ENCODE data around the gene TRIM36. TPM values are rescaled to one million over a fixed set of nuclear protein-coding genes. Genes with fewer than 3 reads are reported as not detected.
A peak's percentile ranks its signal among the peaks of the same experiment; 100 is the strongest.

The TRIM36 gene
- total RNA-seq, 1 experiment from 2014 or later: 2.7 TPM

DNA sequence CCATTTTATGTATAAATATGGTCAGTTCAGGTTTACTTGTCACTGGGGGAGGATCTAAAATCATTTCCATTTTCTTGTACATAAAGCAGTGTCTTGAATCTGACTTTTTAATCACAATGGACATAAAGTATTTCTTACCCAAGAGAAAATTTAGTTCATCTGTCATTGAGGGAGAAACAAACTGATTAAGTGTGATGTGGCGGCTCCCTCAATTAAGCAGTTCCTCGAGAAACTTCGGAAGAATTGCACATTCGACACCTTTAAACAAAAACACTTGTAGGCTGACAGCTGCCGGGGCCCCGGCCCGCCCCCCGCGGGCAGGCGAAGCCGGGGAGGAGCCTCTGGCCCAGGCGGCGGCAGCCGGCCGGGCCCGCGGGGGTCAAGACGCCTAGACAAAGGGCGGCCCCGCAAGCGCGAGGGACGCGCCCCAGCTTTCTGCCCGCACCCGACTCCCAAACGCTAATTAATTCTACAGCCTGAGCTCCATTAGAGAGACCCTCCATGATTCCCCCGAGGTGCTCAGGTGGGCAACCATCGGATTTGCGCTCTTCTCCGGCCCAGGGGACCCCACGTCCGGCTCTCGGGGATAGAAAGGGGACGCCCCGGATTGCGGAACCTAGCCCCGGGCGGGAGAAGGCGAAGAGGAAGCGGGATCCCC is 750 bp downstream of the TRIM36 start:
- DNase-seq (ENCODE audit: extremely low read depth, low read depth): no peak

DNA sequence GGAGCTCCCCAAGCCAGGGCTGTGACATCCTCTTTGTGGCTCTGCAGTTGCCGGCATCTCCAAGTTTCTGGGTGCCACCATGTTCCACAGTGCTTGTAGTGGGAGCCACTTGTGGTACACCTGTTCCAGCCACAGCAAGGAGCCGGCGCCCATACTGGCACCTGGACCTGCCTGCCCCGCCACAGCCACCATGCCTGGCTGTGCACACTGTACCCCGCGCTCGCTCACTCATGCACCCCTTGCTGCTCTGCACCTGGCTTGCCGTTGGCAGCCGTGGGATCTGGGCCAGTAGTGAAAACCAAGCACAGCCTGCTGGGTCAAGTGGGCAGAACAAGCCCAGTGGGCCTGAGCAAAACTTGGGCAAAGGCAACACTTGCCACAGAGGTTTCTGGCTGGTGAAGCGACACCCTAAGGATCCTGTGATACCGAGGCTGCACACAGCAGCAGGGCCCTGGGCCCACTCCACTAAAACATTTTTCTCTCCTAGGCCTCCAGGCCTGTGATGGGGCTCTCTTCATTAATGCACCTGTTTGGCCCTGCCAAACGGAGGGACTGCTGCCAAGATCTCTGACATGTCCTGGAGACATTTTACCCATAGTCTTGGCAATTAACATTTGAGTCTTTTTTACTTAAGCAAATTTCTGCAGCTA is 2.8 kb downstream of the TRIM36 start:
- no peak for DNase-seq (ENCODE audit: extremely low read depth, low read depth)

DNA sequence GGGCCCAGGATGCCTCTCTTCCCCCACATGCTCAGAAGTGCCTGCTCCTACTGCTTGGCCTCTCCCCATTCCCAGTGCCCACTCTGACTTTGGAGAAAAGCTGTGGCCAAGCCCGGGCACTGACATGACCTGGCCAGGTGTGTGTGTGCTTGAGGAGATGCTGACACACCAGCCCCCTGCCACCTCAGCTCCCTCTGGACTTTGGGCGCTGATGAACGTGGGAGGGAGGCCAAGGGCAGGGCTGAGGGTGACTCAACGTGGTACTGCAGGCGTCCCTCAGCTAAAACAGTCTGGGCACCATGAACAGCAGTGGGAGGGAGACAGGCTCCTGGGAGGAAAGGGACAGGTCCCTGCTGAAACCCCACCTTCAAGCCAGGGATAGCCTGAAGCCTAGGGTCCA is 3.9 kb downstream of the TRIM36 start:
- no peak for DNase-seq (ENCODE audit: extremely low read depth, low read depth)

DNA sequence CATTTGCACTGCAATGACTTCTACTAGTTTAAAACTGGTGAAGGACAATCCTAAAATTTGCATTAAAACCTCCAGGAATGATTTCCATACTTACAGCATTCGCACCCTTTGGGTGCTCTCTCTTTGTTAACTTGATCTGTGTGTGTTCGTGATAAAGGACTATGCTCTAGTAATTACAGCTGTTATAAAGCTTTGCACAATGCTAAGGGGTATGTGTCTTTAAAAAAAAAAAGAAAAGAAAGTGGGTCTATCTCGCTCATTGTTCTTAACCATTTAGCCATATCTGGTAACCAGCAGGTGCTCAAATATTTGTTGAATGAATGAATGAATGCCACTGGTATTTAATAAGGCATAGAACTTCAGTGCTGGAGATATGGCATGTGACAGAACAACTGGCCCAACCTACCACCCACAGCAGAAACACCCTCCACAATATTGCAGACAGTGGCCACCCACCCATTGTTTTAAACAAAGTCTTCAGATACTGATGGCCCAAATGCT is 8.7 kb downstream of the TRIM36 start:
- no peak for DNase-seq (ENCODE audit: extremely low read depth, low read depth)

DNA sequence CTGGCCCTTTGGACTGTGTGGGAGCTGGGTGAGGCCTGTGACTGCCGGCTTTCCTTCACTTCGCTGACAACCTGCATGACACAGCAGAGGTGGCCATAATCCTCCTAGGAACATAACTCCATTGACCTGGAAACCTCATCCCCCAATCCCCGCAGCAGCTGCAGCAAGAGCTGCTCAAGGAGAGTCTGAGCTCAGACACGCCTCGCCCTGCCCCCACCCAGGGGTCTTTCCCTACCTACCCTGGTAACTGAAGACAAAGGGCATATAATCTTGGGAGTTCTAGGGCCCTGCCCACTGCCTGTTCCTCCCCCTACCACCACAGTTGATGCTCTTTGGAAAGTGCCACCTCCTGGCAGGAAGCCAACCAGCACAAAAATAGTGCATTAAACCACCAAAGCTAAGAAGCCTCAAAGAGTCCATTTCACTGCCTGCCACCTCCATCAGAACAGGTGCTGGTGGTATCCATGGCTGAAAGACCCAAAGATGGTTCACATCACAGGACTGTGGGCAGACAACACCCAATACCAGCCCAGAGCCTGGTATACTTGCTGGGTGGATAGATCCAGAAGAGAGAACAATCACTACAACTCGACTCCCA is 18.4 kb downstream of the TRIM36 start:
- no peak for DNase-seq (ENCODE audit: extremely low read depth, low read depth)

DNA sequence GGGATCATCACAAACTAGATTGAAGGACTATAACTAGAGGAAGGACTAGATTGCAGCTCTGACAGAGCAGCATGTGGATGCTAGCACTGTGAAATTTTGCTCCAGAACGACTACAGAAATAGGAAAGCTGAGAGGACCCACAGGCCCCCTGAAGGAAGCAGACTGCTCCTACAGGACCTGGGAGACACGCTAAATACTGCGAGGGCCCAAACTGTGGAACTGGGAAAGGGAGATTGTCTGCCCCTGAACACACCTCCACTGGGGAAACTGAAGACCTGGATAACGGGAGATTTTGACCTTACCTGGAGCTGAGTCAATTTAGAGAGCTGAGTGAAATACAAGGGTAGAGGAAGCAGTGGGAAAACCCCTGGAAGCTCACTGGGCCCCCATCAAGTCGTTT is 19.2 kb downstream of the TRIM36 start:
- DNase-seq (ENCODE audit: extremely low read depth, low read depth): no peak

DNA sequence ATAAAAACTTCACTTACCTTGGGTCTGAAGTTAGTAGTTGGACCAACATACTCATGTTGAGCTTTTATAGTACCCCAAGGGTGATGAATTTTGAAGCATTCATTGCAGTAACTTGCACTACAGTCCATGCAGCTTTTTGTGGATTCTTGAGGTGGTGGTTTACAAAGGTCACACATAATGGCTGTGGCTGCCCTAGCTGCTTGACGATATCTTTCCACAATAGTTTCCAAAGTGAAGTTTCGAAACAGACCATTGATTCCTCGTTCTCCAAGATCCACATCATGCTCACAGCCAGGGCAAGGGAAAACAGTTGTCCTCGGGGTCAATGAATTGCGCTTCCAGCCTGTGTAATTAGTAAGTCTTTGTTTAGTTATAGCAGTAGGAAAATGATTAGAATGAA is 22.7 kb downstream of the TRIM36 start:
- DNase-seq (ENCODE audit: extremely low read depth, low read depth): no peak

DNA sequence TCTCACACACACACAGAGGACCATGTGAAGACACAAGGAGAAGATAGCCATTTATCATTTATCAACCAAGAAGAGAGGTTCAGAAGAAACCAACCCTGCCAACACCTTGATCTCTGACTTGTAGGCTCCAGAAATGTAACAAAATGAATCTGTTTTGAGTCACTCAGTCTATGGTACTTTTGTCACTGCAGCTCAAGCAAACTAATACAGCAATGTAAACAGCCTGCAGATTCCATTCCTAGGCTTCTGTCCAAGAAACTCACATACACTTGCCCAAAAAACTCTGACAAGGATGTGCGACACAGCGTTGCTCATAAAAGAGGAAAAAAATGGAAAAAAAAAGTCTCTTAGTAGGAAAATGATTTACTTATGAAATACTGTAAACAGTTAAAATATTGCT is 33.4 kb downstream of the TRIM36 start:
- no peak for DNase-seq (ENCODE audit: extremely low read depth, low read depth)

DNA sequence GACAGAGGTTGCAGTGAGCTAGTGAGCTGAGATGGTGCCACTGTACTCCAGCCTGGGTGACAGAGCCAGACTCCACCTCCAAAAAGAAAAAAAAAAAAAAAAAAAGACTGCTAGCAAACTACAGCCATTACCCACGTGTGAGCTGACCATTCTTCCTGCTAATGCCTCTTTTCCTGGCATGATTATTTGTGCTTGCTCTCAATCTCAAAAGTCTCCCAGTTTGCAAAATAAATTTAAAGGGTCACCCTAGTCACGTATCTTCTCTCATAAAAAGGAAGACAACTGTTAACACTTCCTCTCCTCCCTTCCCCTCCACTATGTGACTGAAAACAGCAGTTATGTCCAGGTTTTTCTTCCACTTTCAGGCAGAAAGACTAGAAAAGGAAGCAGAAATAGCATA is 37.2 kb downstream of the TRIM36 start:
- DNase-seq (ENCODE audit: extremely low read depth, low read depth): no peak

DNA sequence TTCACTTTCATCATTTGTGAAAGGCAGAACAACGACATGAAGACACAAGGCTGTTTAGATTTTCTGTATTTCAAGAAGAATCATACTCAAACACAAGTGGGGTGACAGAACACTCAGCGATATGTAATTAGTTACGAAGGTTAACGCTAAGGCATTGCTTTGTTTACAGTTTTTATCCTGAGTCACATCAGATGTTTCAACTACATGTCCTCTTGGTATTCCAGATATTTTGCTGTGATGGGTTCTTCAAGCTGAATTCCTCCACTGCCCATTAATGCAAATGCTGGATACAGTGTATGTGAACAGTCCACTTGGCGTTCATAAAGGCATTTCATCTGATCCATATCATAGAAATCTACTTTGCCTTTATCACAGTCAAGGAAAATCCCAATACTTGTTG is 43.4 kb downstream of the TRIM36 start:
- no peak for DNase-seq (ENCODE audit: extremely low read depth, low read depth)

DNA sequence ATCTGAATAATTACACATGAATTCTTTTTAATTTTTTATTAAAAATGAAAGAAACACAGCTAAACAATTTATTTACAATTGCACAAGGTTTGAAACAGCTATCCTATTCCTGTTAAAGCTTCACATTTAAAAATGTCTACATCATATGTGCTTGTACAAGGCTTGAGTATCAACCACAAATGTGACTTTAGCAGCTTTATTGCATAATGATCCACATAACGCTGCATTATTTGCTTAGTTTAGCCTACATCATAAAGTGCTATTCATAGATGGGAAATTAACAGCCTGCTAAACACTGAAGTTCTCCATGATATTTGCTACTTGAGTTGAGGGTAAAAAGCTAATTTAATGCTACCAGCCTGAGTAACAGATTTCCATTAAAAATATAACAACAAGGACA is 45.0 kb downstream of the TRIM36 start:
- no peak for DNase-seq (ENCODE audit: extremely low read depth, low read depth)

DNA sequence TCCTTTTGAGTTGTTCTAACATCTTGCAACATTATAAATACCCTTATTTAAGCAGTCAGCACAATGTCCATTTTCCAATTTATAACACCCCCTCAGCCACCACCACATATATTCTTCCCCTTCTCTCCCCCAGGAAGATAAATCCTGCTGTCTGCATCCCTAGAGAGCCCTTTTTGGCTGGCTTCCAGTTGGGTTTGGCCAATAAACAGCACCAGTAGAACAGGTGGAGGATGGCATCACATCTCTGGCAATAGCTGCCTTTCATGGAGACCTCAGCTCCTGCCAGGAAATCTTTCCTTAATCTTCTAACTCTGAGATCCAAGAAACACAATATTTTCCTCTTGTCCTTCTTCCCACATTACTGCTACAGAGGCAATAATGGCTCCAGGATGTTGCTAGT is 53.7 kb downstream of the TRIM36 start:
- DNase-seq (ENCODE audit: extremely low read depth, low read depth): no peak

DNA sequence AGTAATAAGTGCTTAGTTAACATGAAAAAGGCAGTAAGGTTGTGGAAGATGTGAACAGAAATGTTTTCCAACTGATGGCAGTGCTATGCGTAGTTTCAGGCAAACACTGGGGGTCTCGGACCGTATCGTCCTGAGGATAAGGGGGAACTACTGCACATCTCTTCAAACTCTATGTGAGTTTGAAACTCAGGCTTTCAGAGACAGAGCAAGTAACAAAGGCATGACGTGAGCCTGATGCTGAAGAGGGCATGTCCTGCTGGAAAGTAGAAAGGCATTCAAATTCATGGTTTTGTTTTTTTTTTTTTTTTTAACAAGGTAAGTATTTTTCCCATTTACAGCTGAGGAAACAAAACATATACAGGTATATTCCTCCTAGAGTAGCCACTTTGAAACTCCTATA is 59.9 kb downstream of the TRIM36 start:
- no peak for DNase-seq (ENCODE audit: extremely low read depth, low read depth)

DNA sequence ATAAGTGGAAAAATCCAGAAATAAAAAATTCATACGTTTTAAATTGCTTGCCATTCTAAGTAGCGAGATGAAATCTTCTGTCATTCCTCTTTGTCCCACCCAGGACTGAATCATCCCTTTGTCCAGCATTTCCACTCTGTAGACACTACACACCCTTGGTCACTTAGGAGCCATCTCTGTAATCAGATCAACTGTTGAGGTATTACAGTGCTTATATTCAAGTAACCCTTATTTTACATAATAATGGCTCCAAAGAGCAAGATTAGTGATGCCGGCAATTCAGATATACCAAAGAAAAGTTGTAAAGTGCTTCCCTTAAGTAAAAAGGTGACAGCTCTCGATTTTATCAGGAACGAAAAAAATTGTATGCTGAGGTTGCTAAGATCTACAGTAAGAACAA is 60.4 kb downstream of the TRIM36 start:
- no peak for DNase-seq (ENCODE audit: extremely low read depth, low read depth)

DNA sequence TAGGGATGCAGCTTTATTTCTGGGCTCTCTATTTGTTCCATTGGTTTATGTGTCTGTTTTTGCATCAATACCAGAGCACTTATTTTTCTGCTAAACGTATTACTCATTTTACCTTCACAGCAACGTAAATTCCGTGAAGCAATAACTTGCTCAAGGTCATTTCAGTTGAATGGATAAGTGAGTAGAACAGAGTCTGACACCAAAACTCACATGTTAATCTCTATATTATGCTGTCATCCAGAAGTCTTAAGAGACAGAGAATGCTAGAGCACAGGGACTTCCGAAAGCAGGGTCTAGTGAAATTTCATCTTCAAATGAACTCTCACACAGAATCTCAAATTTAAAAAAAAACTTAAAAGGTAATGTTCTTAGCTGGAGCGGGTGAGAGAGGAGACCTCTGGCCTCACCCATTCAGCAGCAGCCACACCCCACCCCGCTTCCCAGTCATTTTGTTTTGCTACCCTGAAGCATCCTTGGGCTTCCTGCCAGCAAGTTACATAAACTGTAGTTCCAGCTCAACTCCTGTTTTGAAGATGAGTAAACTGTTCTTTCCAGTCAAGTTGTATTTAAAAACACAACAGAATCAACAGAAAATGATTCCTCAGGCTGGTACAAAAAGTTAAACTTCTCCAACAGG is 69.3 kb downstream of the TRIM36 start:
- no peak for DNase-seq (ENCODE audit: extremely low read depth, low read depth)

DNA sequence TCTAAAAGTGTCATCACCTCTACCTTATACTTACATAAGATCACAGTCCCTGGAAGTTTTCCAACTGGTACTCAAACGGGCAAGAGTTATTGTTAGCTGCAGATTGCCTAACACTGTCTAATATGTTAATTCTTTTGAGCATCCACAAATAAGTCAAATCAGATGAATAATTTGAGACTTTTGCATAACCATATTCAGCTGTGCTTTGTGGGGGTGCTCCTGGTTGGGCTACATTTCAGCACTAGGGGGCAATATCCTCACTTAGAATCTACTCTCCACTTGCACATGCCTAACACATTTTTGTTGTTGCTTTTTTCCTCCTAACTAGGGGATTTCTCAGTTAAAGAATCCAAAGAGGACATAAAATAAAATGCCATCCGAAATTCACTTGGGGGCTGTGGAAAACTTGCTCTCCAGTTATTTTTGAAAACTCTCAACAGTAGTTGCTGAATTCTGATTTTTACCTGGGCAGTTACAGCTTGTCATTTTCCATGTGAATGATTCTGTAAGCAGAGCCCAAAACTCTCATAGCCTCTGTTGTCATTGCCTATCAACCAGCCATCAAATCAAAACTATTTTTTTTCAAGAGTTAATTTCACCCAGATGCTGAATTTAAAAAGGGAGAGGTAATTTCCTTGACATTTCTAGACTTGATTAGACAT is 71.5 kb downstream of the TRIM36 start:
- peak; percentile 43 for DNase-seq (ENCODE audit: extremely low read depth, low read depth)

DNA sequence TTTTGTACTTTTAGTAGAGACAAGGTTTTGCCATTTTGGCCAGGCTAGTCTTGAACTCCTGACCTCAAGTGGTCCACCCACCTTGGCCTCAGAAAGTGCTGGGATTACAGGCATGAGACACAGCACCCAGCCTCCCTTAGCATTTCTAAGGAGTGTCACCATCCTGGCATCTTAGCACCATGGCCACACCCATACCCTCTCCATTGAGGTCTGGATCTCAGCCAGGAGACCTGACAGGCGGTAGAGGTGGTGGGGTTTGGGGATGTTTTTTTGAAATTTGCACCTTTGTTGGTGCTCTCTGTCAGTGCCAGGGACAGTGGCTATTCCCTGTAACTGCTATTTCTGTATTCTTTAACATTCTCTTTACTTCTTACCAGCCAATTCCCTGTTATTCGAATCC is 72.5 kb downstream of the TRIM36 start:
- DNase-seq (ENCODE audit: extremely low read depth, low read depth): no peak

DNA sequence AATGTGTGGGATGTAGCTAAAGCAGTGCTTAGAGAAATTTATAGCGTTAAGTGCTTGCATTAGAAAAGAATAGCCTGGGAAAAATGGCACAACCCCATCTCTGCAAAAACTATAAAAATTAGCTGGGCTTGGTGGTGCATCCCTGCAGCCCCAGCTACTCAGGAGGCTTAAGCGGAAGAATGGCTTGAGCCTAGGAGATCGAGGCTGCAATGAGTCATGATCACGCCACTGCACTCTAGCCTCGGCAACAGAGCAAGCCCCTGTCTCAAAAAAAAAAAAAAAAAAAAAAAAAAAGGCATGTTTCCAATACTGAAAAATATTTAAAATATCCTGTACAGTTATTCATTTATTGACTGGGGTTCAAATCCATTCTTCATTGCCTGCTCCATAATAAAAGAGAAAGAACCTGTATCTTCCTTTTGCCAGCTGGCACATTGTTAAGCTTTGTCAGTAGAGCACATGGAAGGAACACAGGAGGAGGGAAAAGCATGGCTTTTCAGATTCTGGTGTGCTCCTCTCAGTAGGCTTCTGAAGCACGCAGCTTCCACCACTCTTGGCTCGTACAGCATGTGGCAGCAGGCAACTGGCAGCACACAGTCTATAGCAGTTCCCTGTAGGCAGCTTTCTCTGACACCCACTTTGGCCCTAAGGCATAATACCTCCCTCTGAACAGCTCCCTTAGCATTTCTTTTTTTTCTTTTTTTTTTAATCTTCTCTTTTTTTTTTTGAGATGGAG is 73.5 kb downstream of the TRIM36 start:
- no peak for DNase-seq (ENCODE audit: extremely low read depth, low read depth)

DNA sequence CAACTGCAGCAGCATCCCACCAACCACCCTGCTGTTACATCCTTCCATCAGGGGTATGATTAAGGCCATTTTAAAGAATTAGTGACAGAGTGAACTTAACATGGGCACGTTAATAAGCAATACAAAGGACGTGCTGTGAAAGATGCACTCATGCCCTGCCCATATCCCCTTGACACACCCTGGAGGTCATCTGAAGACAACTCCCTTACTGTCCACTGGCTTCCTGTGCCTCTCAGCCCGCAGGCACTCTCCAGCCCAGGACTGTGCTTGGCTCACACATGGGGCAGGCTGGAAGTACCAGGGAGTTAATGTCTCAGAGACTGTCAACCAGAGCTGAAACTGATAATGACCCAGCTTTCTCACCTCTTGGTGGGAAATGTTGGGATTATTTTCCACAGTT is 81.8 kb downstream of the TRIM36 start:
- DNase-seq (ENCODE audit: extremely low read depth, low read depth): no peak

DNA sequence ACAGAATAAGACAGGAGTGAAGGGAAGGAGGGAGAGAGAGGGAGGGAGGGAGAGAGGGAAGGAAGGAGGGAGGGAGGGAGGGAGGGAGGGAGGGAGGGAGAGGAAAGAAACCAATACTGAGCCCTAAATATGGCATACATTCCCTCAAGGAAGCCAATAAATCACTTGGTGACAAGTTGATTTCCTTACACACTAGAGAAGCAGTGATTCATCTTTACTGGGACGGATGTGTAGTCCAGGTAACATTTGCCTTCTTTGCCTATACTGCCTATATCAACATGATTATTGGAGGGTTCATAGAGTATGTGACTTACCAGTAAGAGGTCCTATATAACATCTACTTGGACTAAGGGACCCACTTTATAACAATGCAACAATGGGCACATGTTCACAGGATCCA is 83.2 kb downstream of the TRIM36 start:
- DNase-seq (ENCODE audit: extremely low read depth, low read depth): no peak
